SIG-M5 treated with dmso at 0.1 percent for 504 hours (cell line): Measurements from ENCODE around the gene ABLIM2.

Experiments
- DNase-seq: peaks from one replicate; lab custom pipeline; 2025; ENCODE audit not compliant: unreplicated experiment; lab: John Stamatoyannopoulos, UW

ABLIM2 gene

DNA sequence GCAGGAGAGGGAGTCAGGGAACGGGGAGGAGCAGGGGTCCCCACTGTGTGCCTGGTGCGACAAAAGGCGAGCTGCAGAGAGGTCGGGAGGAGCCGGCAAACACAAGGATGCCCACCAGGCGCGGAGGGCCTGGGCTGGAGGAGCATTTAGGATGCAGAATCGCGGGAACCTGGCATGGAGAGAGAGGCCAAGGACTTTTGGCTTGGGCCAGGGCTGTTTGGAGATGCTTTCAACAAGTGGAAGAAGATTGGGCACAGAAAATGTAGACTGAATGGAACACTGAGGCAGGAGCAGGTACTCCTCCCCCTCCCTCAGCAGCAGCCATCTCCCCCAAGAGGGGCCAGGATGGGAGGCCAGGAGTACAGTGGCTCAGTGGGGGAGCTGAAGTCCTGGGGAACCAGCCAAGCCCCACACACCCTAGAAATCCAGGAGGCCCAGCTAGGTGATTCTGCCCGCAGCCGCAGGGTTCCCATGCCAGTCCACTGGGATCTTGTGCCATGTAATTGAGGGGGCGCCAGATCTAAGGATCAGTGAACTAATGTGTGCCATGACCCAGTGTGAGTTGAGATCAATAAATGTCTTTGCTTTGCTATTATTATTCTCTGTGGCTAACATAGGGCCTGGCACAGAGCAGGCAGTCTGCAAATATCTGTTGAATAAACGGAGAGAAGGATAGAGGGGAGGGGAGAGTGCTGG, 1.1 kb upstream of the ABLIM2 start:
- DNase-seq: no peak

DNA sequence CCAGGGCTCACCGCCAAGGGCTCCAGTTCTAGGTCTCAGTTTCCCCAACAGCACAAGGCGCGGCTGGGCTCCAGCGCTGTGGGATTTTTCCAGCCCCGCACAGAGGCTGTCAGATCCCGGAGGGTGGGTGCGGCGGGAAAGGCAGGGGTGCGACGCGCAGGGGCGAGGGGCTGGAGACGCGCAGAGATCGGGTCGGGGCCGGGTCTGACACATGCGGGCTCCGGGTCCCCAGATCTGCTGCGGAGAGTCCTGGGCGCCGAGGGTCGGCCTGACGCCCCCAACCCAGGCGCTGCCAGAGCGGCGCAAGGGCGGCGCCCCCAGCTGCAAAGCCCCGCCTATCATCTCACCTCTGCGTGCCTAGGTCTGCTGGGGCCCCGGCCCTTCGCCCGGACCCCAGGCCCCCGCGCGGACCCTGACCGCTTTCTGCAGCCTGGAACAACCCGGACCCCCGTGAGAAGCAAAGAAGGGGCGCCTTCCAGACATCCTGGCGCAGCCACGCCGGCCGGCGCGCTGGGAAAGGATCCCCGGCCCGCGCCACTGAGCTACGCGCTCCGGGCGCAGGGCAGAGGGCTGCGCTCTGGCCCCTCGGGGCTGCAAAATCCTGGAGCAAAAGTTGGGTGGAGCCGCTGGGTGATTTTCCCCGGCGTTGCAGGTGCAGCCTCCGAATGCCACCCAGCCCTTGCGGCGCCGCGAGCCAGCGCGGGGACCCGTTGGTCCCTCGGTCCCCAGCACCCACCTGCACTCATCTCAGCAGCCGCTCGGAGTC, 486 bp downstream of the ABLIM2 start:
- no peak for DNase-seq

DNA sequence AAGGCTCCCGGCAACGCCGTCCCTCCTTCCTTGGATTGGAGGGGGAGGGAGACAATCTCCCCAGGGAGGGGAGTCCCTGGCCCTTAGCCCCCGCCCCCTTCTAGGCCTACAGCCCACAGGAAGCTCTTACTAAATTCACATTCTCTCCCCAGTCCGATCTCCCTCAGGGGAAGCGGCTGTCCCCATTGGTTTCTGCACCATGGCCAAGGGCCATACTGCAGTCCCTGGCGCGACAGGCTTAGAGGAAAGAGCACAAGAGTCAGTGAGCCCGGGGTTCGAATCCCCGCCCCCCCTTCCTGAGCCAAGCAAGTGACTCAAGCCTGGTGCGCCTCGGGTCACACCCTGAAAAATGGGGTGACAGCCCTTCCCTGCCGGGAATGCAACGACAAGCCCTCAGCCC, 1.1 kb downstream of the ABLIM2 start:
- no peak for DNase-seq

DNA sequence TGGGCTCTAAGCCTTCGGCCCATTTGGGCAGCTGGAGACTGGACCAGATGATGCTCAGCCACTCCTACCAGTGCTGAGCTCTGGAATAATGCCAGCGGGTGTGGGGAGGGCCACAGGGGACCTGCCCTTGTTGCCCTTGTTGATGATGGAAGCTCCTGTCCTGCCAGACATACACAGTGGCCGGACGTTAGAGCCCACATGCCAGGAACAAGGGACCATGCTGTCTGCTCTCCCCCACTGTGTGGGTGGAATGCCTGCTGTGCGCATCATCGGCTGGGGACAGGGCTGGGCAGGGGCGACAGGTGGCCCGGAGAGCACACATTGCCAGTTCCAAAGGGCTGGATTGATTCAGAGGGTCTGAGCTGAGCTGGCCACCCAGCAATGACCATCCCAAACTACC, 2.0 kb downstream of the ABLIM2 start:
- DNase-seq: no peak

DNA sequence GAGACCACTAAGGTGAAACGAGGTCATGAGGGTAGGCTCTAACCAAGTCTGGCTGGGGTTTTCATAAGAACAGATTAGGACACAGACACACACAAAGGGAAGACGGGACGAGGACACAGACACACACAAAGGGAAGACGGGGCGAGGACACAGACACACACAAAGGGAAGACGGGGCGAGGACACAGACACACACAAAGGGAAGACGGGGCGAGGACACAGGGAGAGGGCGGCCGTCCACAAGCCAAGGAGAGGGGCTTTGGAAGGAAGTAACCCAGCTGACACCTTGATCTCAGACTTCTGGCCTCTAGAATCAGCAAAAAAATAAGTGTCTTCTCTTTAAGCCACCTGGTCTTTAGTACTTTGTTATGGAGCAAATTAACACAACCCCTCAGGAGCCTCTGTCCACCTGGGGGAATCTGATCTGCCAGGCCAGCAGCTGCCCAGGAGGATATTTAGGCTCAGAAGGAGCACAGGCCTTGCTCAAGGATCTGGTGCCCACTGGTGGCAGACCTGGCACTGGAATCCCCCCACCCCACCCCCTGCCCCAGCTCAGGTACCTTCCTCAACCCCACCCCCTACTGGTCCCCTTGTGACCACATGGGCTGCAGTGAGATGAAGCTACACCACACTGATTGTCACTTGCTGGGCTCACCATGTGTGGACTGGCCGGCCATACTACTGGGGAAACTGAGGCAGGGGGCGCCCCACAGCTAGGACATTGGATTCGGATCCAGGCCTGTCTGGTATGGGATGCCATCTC, 2.8 kb downstream of the ABLIM2 start:
- no peak for DNase-seq

DNA sequence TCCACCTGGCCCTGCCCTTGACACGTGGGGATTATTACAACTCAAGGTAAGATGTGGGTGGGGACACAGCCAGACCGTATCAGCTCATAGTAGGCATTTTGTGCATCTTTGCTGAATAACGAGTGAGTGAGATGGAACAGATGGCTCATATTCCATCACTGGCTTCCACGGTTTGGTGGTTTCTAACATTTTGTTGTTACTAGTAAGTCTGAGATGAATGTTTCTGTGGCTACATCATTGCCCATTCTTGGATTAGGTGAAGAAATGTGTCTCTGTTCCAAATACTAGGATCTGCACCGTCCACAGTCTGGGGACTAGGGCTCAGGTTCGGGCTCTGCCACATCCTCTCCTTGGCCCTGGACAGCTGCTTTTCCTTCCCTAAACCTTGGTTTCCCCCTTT, 3.6 kb downstream of the ABLIM2 start:
- no peak for DNase-seq

DNA sequence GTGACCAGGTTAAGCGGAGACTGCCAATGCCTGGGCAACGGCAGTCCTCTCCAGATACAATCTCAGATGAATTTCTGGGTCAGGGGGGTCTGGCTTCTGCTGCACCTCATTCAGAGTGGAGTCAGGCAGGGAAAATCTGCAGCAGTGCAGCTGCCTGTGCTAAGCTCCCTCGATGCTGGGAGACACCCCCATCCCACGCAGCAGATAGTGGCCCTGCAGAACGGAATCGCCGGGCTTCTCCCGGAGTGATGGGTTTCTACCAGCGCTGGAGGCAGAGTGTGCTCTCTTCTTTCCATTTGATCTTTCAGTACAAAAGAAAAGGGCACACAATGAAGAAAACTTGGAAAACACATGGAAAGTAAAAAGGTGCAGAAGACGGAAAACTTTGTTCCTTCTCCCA, 5.2 kb downstream of the ABLIM2 start:
- no peak for DNase-seq

DNA sequence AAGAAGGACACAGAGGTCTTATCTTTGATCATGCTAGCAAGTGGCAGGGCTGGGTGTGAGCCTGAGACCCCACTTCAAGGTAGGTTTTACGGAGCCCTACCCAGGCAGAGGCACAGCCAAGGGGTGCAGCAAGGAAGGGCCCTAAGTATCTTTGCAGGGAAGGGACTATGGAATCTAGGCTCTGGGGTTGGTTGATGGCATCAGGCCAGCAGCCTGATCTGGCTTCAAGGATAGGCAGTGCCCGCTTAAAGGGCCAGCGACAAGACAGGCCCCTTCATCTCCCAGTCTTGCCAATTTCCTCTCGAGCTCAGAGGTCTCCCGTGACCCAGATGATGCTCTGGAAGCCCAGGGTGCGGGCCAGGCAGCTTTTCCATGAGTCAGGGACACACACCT, 5.8 kb downstream of the ABLIM2 start:
- no peak for DNase-seq

DNA sequence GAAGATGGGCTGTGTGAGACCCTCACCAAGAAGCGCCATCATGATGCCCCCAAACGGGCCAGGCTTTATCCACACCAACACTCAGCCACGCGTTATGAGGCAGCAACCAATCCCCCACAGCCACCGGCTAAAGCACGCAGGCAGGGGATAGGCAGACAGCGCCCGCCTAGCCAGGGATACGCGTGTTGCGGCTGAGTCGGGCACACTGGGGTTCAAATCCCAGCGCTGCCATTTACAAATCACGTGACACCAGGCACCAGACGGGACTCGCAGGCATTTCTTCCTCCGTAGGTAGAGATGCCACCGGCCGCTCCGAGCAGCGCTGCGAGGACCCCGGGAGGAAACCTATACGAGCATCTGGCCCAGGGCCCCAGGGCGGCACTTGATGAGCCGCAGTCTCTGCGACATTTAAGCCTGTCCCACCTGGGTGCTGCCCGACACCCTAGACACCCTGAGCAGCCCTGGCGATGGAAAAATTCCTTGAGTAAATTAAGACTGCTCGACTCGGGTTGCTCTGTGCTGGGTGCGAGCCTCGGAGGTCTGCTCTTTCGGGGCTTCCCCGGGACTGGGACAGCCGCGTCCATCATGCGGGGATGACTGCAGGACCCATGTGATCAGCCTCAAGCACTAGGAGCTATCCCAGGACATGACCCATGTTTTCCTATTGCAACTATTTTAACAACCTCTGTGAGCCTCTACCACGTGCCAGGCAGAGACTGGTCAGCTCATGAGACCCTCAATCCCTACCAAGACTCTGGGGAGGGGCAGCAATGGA, 6.3 kb downstream of the ABLIM2 start:
- DNase-seq: no peak

DNA sequence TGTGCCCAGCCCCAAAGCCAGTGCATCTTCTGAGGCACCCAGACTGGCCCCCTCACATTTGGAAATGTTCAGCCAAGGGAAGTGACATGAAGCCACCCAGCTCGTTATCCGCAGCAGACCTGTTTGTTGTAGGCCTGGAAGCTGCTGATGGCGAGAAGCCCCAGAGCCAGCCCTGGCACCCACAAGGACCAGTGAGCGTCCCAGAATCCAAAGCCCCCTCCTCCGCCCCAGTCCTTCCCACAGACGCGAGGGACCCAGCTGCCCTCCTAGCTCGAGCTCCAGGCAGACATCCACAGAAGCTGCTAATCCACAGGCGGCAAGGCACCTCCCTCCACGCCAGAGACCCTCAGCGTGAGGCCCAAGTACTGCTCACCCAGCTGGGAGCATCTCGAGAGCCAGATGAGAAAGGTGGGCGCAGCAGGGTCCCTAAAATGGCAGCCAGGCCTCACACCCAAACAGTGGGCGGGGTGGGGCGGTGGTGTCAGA, 7.4 kb downstream of the ABLIM2 start:
- no peak for DNase-seq

DNA sequence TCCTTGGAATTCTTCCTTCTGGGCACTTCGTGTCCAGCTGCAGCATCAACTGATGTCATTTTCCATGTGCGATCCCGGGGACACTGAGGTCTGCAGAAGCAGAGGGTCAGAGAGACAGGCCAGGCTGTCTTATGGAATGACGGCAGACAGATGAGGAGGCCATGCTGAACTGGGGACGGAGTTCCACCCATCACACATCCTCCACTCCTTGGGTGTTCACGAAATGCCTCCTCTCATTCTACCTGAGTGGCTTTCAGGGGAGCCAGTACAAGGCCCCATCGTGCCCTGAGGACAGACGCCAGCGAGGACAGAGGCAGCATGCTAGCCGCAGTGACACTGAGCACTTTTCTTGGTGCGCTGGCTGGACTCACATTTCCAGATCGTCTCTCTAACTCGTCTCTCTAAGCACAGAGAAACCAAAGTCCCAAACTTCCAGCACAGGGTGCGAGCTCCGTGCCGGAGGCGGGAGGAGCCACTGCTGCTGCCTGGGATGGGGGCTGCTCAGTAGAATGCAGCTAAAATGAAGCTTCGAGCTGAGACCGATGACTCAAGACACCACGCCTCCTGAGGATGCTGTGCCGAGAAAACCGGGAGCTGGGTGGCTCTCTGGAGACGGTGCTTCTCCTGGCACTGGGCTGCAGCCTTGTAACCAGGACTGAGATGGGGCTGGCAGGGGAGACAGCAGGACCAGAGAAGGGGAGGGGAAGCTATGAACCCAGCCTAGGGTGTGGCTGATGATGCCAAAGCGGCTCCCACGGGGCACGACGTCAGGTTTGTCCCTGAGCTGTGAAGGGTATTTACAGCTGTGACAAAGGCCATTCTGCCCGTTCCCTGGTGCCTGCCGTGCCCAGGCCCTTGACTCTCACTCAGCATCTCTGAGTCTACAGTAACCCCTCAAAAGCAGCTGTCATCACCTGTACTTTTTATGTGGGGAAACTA, 8.2 kb downstream of the ABLIM2 start:
- DNase-seq: no peak

DNA sequence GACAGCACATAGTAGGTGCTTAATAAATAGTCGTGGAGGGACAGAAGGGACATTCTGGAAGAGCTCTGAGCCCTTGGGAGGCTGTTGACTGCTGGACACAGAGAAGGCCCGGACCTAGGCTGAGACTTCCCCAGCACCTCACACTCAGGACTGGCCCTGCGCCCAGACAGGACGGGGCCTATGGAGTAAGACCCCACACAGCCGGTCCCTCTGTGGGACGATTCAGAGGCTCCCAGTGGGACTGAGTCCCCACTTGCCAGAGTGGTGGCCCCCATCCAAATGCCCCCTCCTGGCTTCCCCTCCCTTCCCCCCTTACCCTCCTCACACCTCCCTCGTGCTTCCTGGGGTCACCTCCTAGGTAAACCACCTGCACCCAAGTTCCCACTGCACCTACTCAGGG, 8.9 kb downstream of the ABLIM2 start:
- no peak for DNase-seq

DNA sequence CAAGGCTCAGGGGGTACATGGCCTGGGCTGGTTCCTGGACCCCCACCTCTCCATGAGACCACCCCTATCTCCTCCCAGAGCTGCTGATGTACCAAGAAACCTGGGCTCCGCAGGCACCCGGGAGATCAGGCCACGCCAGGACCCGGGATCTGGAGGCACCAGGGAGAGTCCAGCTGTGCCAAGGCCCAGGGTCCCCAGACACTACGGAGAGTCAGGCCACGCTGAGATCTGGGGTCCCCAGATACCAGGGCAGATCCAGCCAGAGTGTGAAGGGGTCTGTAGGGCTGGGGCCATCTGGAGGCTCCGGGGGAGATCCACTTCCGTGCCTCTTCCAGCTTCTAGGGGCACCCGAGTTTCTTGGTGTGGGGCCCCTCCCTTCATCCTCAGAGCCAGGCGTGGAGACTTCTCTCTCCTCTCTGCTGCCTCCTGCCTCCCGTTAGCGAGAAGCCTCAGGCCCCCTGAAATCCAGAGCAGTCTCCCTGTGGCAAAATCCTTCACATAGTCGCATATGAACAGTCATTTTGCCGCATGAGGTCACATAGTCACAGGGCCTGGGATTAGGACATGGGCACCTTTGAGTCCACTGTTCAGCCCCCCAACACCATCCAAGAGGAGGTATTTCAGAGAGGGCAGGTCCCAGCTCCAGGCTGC, 9.7 kb downstream of the ABLIM2 start:
- DNase-seq: no peak

DNA sequence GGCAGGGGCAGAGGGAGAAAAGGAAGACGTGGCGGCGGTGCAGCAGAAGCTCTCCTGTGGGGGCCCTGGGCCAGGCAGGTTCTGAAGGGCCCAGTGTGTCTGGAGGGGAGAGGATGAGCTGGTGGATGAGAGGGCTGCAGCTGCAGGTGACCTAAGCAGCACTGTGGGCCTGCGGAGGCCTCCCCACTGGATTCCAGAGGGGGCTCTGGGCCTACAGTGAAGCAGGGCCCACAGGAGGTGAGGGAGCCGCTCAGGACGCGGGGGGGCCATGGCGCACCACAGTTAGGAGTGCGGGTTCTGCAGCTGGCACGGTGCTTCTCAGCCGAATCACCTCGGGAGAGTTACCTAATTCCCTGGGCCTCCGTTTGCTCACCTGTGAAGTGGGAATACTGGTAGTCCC, 10.5 kb downstream of the ABLIM2 start:
- no peak for DNase-seq

DNA sequence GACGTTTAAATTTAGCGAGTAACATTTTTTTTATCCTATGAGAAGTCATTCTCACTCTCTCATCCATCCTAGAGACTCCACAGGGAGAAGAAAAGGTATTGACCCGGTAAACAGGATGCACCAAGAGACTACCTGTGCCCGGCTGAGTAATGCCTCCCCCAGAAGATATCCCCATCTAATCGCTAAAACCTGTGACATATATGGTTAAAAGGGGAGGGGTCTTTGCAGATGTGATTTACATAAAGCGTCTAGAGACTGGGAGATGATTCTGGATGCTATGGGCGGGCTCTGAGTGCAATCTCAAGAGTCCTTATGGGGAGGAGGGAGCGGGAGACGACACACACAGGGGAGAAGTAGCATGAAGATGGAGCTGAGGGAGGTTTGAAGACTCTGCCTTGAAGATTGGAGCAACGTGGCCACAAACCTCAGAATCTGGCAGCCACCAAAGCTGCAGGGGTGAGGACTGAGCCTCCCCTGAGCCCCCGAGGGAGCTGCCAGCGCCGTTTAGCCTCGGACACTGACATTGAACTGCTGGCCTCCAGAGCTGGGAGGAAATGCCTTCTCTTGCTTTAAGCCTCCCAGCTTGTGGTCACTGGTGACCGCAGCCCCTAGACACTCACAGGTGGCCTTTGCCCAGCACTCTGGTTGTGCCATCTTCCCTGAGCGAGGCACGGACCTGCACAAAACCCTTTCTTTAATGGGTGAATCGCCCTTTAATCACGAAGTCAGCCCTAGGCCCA, 11.2 kb downstream of the ABLIM2 start:
- DNase-seq: no peak

DNA sequence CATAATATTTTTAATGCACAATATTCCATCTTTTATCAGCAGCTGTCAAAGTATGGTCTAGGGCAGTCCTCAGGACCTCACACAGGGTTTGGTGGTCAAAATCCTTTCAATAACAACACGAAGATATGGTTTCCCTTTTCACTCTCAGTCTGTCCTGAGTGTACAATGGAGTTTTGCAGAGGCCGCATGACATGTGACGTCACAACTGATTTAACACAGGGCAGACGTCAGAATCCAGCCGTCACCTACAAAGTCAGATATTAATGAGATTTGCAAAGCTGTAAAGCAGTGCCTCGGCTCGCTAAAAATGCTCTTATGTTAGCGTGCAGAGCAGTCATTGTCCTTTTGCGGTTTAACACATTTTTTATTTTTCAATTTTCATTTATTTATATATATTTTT, 12.5 kb downstream of the ABLIM2 start:
- DNase-seq: no peak

DNA sequence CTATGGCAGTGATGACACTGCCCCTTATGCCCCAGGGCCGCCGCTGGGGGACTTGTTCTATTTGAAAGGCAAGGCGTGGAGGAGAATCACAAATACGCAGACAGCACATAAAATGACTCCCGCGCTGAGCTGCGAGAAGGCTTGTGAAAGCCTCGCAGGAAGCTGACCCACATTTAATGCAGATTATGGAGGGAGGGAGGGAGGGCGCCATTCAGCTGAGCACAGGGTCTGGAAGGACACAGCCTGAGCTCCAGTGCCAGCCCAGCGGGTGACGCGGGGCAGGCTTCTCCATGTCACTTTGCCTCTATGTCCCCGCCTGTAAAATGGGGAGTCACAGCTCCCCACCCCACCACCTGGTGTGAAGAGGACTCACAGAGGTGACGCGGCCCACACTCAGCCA, 14.3 kb downstream of the ABLIM2 start:
- DNase-seq: no peak

DNA sequence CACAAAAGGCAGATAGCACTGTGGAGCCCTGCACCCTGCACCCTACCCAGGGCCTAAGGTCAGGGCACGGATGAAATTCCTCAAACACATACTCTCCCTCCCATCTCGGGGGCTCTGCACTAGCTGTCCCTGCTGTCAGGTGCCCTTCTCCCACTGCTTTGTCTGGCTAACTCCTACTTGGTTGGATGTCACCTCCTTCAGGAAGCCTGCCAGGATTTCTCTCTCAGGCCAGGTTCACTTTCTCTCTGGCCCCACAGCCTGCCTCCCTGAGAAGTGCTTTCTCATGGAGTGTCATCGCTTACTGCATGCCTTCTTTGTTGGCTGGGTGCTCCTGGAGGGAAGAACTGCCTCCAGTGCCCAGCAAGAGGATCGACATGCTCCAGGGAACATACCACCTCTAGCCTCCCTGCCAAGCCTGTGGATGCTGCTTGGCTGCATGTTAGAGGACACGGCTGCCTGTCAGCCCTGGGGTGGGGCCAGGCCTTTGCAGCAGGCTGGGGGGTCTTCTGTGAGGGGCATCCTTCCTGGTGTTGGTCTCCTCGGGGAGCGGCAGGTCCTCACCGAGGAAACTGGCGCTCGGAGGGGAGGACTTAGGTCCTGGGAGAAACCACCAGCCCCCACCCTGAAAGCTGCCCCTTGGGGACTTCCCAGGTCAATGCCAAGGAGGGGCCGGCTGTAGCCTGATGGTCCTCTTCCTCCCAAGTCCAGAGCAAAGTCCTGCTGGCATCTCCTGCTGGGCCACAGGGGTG, 15.0 kb downstream of the ABLIM2 start:
- no peak for DNase-seq
